ENCODE measurements around the gene SLTM. TPM values are rescaled to one million over a fixed set of nuclear protein-coding genes. Genes with fewer than 3 reads are reported as not detected.
A peak's percentile ranks its signal among the peaks of the same experiment; 100 is the strongest.
"Not testable (repeated sequence)": the region's sequence is repeated elsewhere in the genome, so short reads cannot be mapped to it uniquely, and the experiment has no call there.

SLTM gene
- polyA plus RNA-seq, 5 donors, result 105 to 146 (median 135) TPM

- DNase-seq, result peak; percentile 52 to 56
Observed at GRCh38 chr15:58931987-58932588, 1.4 kb downstream of the SLTM start.

GRCh38 chr15:58929891-58930416 lies 3.5 kb downstream of the SLTM start:
- DNase-seq, result no peak

- no peak for DNase-seq
Observed at GRCh38 chr15:58926823-58927222, 6.7 kb downstream of the SLTM start.

- DNase-seq, result no peak
Observed at GRCh38 chr15:58924327-58924726, 9.2 kb downstream of the SLTM start.

- DNase-seq, result no peak
Observed at GRCh38 chr15:58923696-58924300, 9.7 kb downstream of the SLTM start.

- no peak for DNase-seq
Observed at GRCh38 chr15:58923284-58923683, 10.2 kb downstream of the SLTM start.

- peak; percentile 15 to 27 for DNase-seq
Observed at GRCh38 chr15:58921267-58921790, 12.2 kb downstream of the SLTM start.

- DNase-seq, result not testable (repeated sequence)
Observed at GRCh38 chr15:58920447-58920846, 13.0 kb downstream of the SLTM start.

- no peak for DNase-seq
Observed at GRCh38 chr15:58919232-58919631, 14.2 kb downstream of the SLTM start.

GRCh38 chr15:58918239-58918638 lies 15.2 kb downstream of the SLTM start:
- DNase-seq, result no peak

- not testable (repeated sequence) for DNase-seq
Observed at GRCh38 chr15:58917613-58918129, 15.8 kb downstream of the SLTM start.

- DNase-seq, result no peak
Observed at GRCh38 chr15:58916962-58917361, 16.5 kb downstream of the SLTM start.

- no peak for DNase-seq
Observed at GRCh38 chr15:58910456-58910855, 23.0 kb downstream of the SLTM start.

- no peak for DNase-seq
Observed at GRCh38 chr15:58909616-58910015, 23.9 kb downstream of the SLTM start.

GRCh38 chr15:58908550-58909309 lies 24.7 kb downstream of the SLTM start:
- DNase-seq, result no peak

GRCh38 chr15:58900631-58901030 lies 32.8 kb downstream of the SLTM start:
- DNase-seq, result no peak

- no peak for DNase-seq
Observed at GRCh38 chr15:58898150-58898680, 35.3 kb downstream of the SLTM start.

- no peak for DNase-seq
Observed at GRCh38 chr15:58889363-58889762, 44.1 kb downstream of the SLTM start.

GRCh38 chr15:58886921-58887320 lies 46.6 kb downstream of the SLTM start:
- DNase-seq, result no peak

- DNase-seq, result not testable (repeated sequence)
Observed at GRCh38 chr15:58883926-58884325, 49.6 kb downstream of the SLTM start.

GRCh38 chr15:58882243-58882642 lies 51.2 kb downstream of the SLTM start:
- no peak for DNase-seq

- DNase-seq, result no peak
Observed at GRCh38 chr15:58880320-58880719, 53.2 kb downstream of the SLTM start.
